ENCODE results near the gene TCF25.
"Not testable (repeated sequence)": the region's sequence is repeated elsewhere in the genome, so short reads cannot be mapped to it uniquely, and the experiment has no call there.

Gene TCF25, protein sequence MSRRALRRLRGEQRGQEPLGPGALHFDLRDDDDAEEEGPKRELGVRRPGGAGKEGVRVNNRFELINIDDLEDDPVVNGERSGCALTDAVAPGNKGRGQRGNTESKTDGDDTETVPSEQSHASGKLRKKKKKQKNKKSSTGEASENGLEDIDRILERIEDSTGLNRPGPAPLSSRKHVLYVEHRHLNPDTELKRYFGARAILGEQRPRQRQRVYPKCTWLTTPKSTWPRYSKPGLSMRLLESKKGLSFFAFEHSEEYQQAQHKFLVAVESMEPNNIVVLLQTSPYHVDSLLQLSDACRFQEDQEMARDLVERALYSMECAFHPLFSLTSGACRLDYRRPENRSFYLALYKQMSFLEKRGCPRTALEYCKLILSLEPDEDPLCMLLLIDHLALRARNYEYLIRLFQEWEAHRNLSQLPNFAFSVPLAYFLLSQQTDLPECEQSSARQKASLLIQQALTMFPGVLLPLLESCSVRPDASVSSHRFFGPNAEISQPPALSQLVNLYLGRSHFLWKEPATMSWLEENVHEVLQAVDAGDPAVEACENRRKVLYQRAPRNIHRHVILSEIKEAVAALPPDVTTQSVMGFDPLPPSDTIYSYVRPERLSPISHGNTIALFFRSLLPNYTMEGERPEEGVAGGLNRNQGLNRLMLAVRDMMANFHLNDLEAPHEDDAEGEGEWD

DNA sequence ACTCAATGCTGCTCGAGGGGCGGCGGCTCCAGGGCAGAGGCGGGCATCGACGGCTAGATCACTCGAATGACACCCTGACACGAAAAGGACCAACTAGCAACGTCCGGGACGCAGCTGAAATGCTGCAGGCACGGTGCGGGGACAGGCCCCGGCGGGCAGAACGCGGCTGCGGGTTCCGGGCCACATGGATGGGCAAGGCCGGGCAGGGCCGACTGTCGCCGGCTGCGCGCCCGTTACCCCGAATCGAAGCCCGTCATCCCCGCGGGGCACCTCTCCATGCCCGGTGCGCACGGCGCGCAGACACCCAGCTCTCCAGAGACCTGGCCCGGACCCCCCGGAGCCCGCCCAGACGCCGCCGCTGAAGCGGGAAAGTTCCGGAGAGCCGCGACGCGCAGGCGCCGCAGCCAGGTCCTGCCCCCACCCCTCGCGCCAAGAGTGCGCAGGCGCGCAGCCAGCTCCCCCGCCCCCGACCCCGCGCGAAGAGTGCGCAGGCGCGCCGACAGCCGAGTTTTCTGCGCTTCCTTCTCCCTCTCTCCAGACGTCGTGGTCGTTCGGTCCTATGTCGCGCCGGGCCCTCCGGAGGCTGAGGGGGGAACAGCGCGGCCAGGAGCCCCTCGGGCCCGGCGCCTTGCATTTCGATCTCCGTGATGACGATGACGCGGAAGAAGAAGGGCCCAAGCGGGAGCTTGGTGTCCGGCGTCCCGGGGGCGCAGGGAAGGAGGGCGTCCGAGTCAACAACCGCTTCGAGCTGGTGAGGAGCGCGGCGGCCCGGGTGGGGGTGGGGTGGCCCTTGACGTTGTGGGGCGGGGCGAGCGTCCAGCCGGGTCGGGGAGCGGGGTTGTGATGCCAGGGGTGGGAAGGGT lies at the start of gene TCF25:
Gene TCF25 (plus strand): TSS at position 484 of the 863 bp plus-strand sequence. CDS start 76 bp downstream, at position 560.
- DNase-seq, result peak; percentile 87

DNA sequence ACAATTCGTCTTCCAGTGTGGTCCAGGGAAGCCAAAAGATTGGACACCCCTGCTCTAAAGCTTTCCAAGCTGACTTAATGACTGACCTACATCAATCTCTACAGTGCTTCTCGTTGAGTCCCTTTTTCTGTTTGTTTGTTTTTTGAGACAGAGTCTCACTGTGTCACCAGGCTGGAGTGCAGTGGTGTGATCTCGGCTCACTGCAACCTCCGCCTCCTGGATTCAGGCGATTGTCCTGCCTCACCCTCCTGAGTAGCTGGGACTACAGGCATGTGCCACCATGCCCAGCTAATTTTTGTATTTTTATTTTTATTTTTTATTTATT lies 49.6 kb upstream of the TCF25 start:
- not testable (repeated sequence) for DNase-seq

DNA sequence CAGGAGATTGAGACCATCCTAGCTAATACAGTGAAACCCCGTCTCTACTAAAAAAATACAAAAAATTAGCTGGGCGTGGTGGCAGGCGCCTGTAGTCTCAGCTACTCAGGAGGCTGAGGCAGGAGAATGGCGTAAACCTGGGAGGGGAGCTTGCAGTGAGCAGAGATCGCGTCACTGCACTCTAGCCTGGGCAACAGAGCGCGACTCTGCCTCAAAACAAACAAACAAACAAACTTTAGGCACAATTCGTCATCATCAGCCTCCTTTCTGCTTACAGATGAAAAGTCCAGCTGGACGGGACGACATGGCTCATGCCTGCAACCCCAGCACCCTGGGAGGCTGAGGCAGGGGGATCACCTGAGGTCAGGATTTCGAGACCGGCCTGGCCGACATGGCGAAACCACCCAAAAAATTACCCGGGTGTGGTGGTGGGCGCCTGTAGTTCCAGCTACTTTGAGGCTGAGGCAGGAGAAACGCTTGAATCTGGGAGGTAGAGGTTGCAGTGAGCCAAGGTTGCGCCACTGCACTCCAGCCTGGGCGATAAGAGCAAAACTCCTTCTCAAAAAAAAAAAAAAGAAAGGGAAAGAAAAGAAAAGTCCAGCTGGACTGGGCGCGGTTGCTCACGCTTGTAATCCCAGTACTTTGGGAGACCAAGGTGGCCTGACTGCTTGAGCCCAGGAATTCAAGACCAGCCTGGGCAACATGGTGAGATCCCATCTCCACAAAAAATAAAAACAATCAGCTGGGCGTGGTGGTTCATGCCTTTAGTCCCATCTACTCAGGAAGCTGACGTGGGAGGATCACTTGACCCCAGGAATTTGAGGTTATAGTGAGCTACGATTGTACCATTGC lies 46.6 kb upstream of the TCF25 start:
- DNase-seq, result no peak

DNA sequence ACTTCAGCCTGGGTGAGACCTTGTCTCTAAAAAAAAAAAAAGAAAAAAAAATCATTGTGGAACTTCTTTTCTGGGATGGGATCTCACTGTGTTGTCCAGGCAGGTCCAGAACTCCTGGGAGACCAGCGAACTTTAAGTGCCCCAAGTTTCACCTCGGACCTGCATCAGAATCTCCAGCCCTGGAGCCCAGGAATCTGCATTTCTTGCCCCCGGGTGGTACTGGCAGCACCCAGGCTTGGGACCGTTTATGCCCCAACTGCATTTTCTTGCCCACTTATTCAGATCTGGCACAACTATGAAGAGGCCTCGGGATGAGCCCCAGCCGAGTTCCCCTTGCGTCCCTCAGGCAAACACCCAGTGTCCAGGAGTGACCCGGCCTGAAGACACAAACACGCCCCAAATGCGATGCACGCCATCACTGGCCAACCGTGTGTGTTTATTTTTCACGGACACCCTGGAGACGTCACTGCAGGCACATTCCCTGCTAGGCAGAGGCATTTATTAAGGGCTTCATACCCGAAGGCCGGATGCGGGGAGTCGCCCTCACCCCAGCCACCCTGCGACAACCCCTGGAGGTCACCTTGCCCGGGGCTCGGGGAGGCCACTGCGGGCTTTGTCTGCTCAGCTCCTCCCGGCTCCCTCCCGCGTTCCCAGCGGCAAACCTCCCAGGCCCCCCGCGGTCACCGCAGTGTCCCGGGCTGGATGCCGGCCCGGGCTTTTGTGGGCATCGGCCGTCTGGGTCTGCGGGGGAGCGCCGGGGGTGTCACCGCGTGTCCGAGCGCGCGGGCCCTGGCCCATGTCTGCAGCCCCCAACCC lies 45.8 kb upstream of the TCF25 start:
- DNase-seq, result no peak

- peak; percentile 77 for DNase-seq
These were observed 45.1 kb upstream of the TCF25 start, which contains the start of gene SPIRE2 for GRCh38 chr16:89828199-89828869. TSS of gene SPIRE2 (plus strand) at chr16:89828475. CDS start at chr16:89828551, 76 bp downstream.

DNA sequence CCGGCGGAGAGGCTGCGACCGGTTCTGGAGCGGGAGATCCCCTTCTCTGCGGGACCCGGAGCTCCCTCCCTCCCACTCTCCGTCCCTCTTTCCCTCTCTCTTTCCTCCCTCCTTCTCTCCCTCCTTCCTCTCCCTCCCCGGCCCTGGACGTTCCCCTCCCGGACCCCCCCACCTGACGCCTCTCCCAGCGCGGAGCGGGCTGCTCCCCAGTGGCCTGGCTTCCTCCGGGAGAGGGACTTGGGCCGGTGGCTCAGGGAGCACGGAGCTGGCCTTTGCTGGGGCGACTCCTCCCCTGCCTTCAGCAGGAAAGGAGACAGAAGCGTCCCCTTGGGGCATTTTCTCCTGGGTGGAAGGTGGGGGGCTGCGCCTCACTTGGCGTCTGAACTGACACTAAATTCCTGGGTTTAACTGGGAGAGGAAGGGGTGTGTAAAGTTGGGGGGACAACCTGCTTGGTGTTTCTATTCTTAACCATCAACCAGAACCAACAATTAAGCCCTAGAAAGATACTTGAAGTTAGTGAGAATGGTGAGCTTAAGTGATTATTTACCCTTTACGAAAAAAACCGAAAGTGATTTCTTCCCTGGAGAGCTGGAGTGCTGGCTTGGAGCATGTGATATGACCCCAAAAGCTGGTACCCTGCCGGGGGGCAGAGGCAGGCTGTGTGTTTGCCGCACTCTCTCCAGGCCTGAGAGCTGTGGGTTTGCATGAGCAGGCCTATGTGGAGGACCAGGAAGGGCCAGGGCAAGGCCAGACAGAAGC lies 44.3 kb upstream of the TCF25 start:
- DNase-seq, result no peak

- no peak for DNase-seq
These were observed 43.6 kb upstream of the TCF25 start for GRCh38 chr16:89829630-89830437.

DNA sequence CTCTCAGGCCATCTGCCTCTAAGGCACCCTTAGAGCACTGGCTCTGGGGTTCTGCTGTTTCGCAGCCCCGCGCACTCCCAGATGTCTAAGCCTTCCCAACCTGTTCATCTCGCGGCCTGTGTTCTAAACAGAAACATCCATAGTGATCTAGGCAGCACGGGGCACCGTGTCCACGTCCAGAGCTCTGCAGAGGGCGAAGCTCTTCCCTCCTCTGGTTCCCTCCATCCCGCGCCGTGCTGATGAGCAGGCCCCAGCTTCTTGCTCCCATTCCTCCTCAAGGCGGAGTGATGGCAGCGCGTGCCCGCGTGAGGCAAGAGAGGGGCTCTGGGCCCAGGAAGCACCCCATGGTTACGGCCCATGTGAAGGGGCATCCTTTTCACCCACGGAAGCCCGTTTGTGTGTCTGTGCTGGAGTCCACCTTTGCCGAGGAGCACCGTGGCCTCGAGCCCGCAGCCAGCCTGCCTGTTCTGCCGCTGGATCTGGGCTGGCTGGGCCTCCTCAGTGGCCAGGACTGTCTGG lies 41.5 kb upstream of the TCF25 start:
- no peak for DNase-seq

DNA sequence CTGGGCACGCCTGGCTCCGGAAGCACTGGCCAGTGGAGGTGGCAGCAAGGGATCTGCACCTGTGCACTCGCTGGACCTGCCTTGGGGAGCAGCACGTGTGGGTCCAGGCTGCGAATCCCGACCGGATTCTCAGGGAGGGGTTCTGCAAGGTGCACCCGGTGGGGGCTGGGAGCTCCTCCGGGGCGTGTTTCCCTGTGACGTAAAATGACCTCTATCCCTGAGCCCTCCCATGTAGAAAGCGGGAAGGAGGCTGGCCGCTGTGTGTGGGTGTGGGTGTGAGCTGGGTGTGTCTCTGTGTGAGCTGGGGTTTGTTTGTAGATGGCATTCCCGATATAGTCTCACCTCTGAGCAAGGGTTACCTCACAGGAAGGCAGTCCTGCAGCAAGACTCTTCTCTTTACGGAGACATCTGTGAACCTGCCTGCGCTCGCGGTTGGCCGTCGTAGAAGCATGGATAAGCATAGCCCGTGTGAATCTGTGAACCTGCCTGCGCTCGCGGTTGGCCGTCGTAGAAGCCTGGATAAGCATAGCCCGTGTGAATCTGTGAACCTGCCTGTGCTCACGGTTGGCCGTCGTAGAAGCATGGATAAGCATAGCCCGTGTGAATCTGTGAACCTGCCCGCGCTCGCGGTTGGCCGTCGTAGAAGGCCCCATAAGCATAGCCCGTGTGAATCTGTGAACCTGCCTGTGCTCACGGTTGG lies 39.6 kb upstream of the TCF25 start:
- DNase-seq, result not testable (repeated sequence)

- not testable (repeated sequence) for DNase-seq
These were observed 38.5 kb upstream of the TCF25 start for GRCh38 chr16:89834813-89835363.

GRCh38 chr16:89836484-89836883 lies 36.9 kb upstream of the TCF25 start:
- not testable (repeated sequence) for DNase-seq

GRCh38 chr16:89837014-89837546 lies 36.3 kb upstream of the TCF25 start:
- DNase-seq, result no peak

DNA sequence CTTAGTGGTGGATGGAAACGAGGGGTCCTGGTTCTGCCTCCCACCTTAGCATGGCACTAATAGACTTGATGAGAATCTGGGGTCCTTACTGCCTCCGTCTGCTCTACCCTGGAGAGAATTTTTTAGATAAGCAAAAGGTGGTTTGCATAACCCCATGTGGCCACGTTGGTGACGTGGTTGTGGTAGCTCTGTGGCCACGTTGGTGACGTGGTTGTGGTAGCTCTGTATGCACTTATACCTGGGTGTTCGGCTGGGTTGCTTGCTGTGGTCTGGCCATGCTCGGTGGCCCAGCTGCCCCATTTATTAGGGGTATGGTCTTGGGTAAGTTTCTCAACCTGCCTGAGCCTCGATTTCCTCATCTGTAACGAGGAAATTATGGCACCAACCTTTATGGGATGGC lies 32.1 kb upstream of the TCF25 start:
- peak; percentile 65 for DNase-seq

GRCh38 chr16:89842471-89843408 lies 30.7 kb upstream of the TCF25 start:
- DNase-seq, result no peak

- DNase-seq, result no peak
These were observed 29.7 kb upstream of the TCF25 start for GRCh38 chr16:89843409-89844350.

All from activated T-cell treated with anti-CD3 and anti-CD28 coated beads, Interleukin-2, amount 50 U/mL, for 1 hour (primary cell).